Activated CD8-positive, alpha-beta T cell treated with anti-CD3 and anti-CD28 coated beads for 36 hours (primary cell): ENCODE data around the gene TRAF4. TPM values are rescaled to one million over a fixed set of nuclear protein-coding genes. Genes with fewer than 3 reads are reported as not detected.

Experiments used
- ATAC-seq: fragments of 200-7000 bp; cut with Tn5 transposase; one replicate; pipeline ENCODE4 v1.10.0; 2021; ENCODE audit warnings: mild to moderate bottlenecking, moderate library complexity
- CTCF ChIA-PET: fragments of 350-600 bp; sonication (Branson Sonifier 250); formaldehyde crosslinking; loops from one replicate; lab custom pipeline; 2021; ENCODE audit warnings: antibody characterized with exemption; lab: Charles Lee
- POLR2A ChIA-PET: fragments of 350-600 bp; sonication (Branson Sonifier 250); formaldehyde crosslinking; loops from one replicate; lab custom pipeline; 2021; ENCODE audit warnings: antibody characterized with exemption; lab: Charles Lee
- DNase-seq: peaks from one replicate; pipeline ENCODE4 v3.0.0-alpha.2; 2020
- H3K27ac Mint-ChIP-seq: one replicate; pipeline ENCODE4 v1.8.0; 2021; ENCODE audit warnings: mild to moderate bottlenecking, mixed read lengths
- H3K27me3 Mint-ChIP-seq: one replicate; pipeline ENCODE4 v1.8.0; 2021; ENCODE audit warnings: mixed read lengths
- H3K36me3 Mint-ChIP-seq: one replicate; pipeline ENCODE4 v1.8.0; 2021; ENCODE audit warnings: low read depth, mixed read lengths
- H3K4me1 Mint-ChIP-seq: one replicate; pipeline ENCODE4 v1.8.0; 2021; ENCODE audit warnings: low read depth, mixed read lengths
- H3K4me3 Mint-ChIP-seq: one replicate; pipeline ENCODE4 v1.8.0; 2021; ENCODE audit warnings: mild to moderate bottlenecking, moderate library complexity, mixed read lengths
- H3K9me3 Mint-ChIP-seq: one replicate; pipeline ENCODE4 v1.8.0; 2021; ENCODE audit warnings: mixed read lengths
- intact Hi-C: fragments of 100-400 bp; cut with micrococcal nuclease; formaldehyde crosslinking; loops from one replicate; pipeline ENCODE4 v1.10.0; 2022
- total RNA-seq, 2 experiments: library from RNA; stranded (reverse); gene quantifications; one replicate each; pipeline ENCODE4 v1.2.3, GENCODE V29; 2021
- TF ChIP-seq, protein P1 (sequence below): fragments of 200-600 bp; IDR thresholded peaks from one replicate; pipeline ENCODE4 v1.8.0; 2022; ENCODE audit warnings: antibody characterized with exemption, mild to moderate bottlenecking

The TRAF4 gene
- total RNA-seq, 2 experiments from 2014 or later: 140 to 151 TPM

GRCh38 chr17:28744104-28744971 lies 527 bp downstream of the TRAF4 start:
- H3K4me1 Mint-ChIP-seq: peaks cover 42% of the 10 kb centered on the region
- POLR2A ChIA-PET: interaction anchor here (0.9 to 20.7 kb wide), 4 partner anchors 13 to 33 kb away, joined by 3 to 480 read pairs (median 7); partner anchors contain the start of genes NEK8, RPL23A and TLCD1
- DNase-seq (peak; percentile 76), ATAC-seq (peak; percentile 32)
- H3K36me3 Mint-ChIP-seq: peaks cover 48% of the 10 kb centered on the region
- CTCF ChIA-PET: interaction anchor here (1.0 to 17.1 kb wide), 4 partner anchors 9 to 209 kb away, joined by 3 to 609 read pairs (median 20); partner anchors contain the start of genes NEK8 and TLCD1
- peak overlapping the region; percentile 91 for H3K4me3 Mint-ChIP-seq
- H3K27ac Mint-ChIP-seq: peak overlapping the region; percentile 90
- peaks cover 2% of the 10 kb centered on the region for H3K9me3 Mint-ChIP-seq
- TF ChIP-seq, protein P1, sequence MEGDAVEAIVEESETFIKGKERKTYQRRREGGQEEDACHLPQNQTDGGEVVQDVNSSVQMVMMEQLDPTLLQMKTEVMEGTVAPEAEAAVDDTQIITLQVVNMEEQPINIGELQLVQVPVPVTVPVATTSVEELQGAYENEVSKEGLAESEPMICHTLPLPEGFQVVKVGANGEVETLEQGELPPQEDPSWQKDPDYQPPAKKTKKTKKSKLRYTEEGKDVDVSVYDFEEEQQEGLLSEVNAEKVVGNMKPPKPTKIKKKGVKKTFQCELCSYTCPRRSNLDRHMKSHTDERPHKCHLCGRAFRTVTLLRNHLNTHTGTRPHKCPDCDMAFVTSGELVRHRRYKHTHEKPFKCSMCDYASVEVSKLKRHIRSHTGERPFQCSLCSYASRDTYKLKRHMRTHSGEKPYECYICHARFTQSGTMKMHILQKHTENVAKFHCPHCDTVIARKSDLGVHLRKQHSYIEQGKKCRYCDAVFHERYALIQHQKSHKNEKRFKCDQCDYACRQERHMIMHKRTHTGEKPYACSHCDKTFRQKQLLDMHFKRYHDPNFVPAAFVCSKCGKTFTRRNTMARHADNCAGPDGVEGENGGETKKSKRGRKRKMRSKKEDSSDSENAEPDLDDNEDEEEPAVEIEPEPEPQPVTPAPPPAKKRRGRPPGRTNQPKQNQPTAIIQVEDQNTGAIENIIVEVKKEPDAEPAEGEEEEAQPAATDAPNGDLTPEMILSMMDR: no peak
- H3K27me3 Mint-ChIP-seq: no peaks in the 10 kb centered on the region
- intact Hi-C loops: no loop called here

GRCh38 chr17:28744972-28745785 lies 1.4 kb downstream of the TRAF4 start:
- no peaks in the 10 kb centered on the region for H3K27me3 Mint-ChIP-seq
- peak; percentile 57 for DNase-seq
- peaks cover 47% of the 10 kb centered on the region for H3K36me3 Mint-ChIP-seq
- CTCF ChIA-PET: interaction anchor here (1.2 to 17.1 kb wide), 3 partner anchors 18 to 208 kb away, joined by 3 to 609 read pairs (median 38); partner anchors contain the start of genes NEK8 and TLCD1
- peak overlapping the region; percentile 90 for H3K27ac Mint-ChIP-seq
- peaks cover 46% of the 10 kb centered on the region for H3K4me1 Mint-ChIP-seq
- H3K9me3 Mint-ChIP-seq: no peaks in the 10 kb centered on the region
- intact Hi-C loops: no loop called here
- ATAC-seq: peak; percentile 6
- H3K4me3 Mint-ChIP-seq: peak overlapping the region; percentile 91
- POLR2A ChIA-PET: interaction anchor here (0.5 to 20.7 kb wide), 5 partner anchors 10 to 204 kb away, joined by 3 to 480 read pairs (median 5); partner anchors contain the start of genes NEK8, RPL23A and TLCD1
- TF ChIP-seq, protein P1: no peak

DNA sequence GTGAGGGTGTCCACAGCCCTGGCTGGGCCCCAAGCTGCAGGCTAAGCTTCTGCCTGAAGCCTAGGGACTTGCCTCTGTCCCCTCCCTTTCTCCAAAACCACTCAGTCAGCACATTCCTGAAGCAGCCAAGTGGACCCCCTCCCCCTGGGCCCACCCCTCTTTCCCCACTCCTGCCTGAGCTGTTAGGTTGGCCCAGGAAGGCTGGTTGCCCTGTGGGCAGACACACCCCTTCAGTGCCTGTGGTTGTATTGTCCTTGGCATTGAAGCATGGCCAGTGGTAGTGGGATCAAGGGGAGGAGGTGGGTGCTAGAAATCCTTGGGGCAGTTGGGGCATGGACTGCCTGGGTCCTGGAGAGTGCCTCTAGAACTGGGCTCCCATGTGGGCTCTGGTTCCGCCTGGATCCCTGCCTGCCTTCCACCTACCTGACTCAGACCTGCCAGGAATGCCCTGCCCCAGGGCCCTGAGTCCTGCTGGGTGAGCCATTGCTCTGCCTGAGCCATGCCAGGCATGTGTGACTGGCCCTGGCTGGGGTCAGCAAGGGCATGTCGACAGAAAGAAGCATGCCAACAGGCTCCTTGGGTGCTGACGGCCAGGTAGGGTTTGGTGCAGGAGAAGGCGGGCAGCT lies 2.1 kb downstream of the TRAF4 start:
- Mint-ChIP-seq H3K9me3 (no peaks in the 10 kb centered on the region), H3K27ac (peak overlapping the region; percentile 90), H3K4me3 (peak overlapping the region; percentile 91), H3K4me1 (peaks cover 52% of the 10 kb centered on the region), H3K36me3 (peaks cover 46% of the 10 kb centered on the region), H3K27me3 (no peaks in the 10 kb centered on the region)
- DNase-seq: no peak
- intact Hi-C loops: no loop called here
- POLR2A ChIA-PET: interaction anchor here (0.5 to 20.7 kb wide), 6 partner anchors 10 to 203 kb away, joined by 3 to 480 read pairs (median 5); partner anchors contain the start of genes NEK8, RPL23A and TLCD1
- CTCF ChIA-PET: interaction anchor here (0.7 to 17.1 kb wide), 3 partner anchors 17 to 103 kb away, joined by 3 to 609 read pairs (median 38); partner anchors contain the start of genes NEK8 and TLCD1
- TF ChIP-seq, protein P1: no peak
- no peak for ATAC-seq

GRCh38 chr17:28746611-28747050 lies 2.8 kb downstream of the TRAF4 start:
- no peak for ATAC-seq
- peak overlapping the region; percentile 90 for H3K27ac Mint-ChIP-seq
- no peaks in the 10 kb centered on the region for H3K27me3 Mint-ChIP-seq
- intact Hi-C loops: no loop called here
- no peak for DNase-seq
- no peaks in the 10 kb centered on the region for H3K9me3 Mint-ChIP-seq
- CTCF ChIA-PET: interaction anchor here (0.7 to 17.1 kb wide), 3 partner anchors 17 to 102 kb away, joined by 3 to 609 read pairs (median 38); partner anchors contain the start of genes NEK8 and TLCD1
- H3K4me3 Mint-ChIP-seq: peak overlapping the region; percentile 91
- POLR2A ChIA-PET: interaction anchor here (1.3 to 20.7 kb wide), 5 partner anchors 10 to 153 kb away, joined by 3 to 480 read pairs (median 5); partner anchors contain the start of genes NEK8, RPL23A and TLCD1
- H3K36me3 Mint-ChIP-seq: peaks cover 45% of the 10 kb centered on the region
- TF ChIP-seq, protein P1: no peak
- peaks cover 48% of the 10 kb centered on the region for H3K4me1 Mint-ChIP-seq
